Measurements from ENCODE around the gene SIL1.
A peak's percentile ranks its signal among the peaks of the same experiment; 100 is the strongest.

Gene SIL1

GRCh38 chr5:138974227-138975063 is 223.7 kb downstream of the SIL1 start:
- no peak for DNase-seq

- no peak for DNase-seq
These were observed 225.3 kb downstream of the SIL1 start for GRCh38 chr5:138972836-138973235.

GRCh38 chr5:138972230-138972629 is 225.9 kb downstream of the SIL1 start:
- no peak for DNase-seq

- no peak for DNase-seq
These were observed 228.7 kb downstream of the SIL1 start for GRCh38 chr5:138969323-138970002.

GRCh38 chr5:138968601-138969000 is 229.6 kb downstream of the SIL1 start:
- DNase-seq = no peak

- DNase-seq = no peak
These were observed 230.2 kb downstream of the SIL1 start for GRCh38 chr5:138967791-138968448.

- DNase-seq = no peak
These were observed 231.8 kb downstream of the SIL1 start for GRCh38 chr5:138966236-138966985.

- DNase-seq = no peak
These were observed 232.5 kb downstream of the SIL1 start for GRCh38 chr5:138965626-138966025.

GRCh38 chr5:138964647-138965201 is 233.4 kb downstream of the SIL1 start:
- DNase-seq = no peak

- peak in 1 of 2 donors; percentile 33 for DNase-seq
These were observed 234.3 kb downstream of the SIL1 start for GRCh38 chr5:138963763-138964371.

- no peak for DNase-seq
These were observed 235.4 kb downstream of the SIL1 start for GRCh38 chr5:138962614-138963370.

GRCh38 chr5:138961729-138962128 is 236.4 kb downstream of the SIL1 start:
- no peak for DNase-seq

GRCh38 chr5:138961221-138961620 is 236.9 kb downstream of the SIL1 start:
- DNase-seq = no peak

- DNase-seq = no peak
These were observed 237.9 kb downstream of the SIL1 start for GRCh38 chr5:138960145-138960692.

GRCh38 chr5:138956801-138957200 is 241.4 kb downstream of the SIL1 start:
- DNase-seq = no peak

GRCh38 chr5:138955671-138956295 is 242.4 kb downstream of the SIL1 start:
- no peak for DNase-seq

GRCh38 chr5:138955013-138955660 is 243.0 kb downstream of the SIL1 start:
- DNase-seq = peak in 1 of 2 donors; percentile 31

GRCh38 chr5:138954257-138955012 is 243.7 kb downstream of the SIL1 start:
- peak in 1 of 2 donors; percentile 30 for DNase-seq
